ENCODE measurements around the gene GPR55. TPM values are rescaled to one million over a fixed set of nuclear protein-coding genes. Genes with fewer than 3 reads are reported as not detected.

The GPR55 gene
- total and polyA plus RNA-seq, 2 of the 8 experiments (the other 6 are each of a cell fraction or from before 2014, with no cell fraction given), result not detected

DNA sequence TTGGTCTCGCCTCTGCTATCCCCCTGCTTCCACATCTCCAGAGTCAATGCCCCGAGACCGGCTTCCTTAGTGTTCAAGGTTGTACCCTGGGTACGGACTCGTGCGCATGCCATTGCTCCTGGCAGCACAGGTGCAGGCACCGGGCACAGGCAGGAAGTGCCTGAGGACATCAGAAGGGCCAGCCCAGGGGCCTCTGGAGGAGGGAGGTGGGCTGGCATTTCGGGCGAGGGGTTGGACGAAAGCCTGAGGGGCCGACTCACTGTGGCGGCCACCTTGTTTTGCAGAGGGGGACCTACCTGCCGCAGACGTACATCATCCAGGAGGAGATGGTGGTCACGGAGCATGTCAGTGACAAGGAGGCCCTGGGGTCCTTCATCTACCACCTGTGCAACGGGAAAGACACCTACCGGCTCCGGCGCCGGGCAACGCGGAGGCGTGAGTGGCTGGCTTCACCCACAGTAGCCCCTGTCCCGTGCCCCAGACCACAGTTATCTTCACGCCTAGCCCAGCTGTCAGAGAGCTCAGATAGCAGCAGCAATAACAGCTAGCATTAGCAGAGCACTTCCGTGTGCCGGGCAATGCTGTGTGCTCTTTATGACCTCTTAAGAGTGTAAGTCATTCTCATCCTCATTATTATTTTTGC, 47.8 kb downstream of the GPR55 start (continued):
- TF ChIP-seq NANOG (IDR thresholded peaks at IDR 0.05; ENCODE audit: insufficient read depth, low read depth, low read length, poor library complexity, severe bottlenecking), result no peak
- no peak for TF ChIP-seq BRCA1 (IDR thresholded peaks at IDR 0.05; ENCODE audit: low read depth, low read length)

Data from H1 (cell line).